Loucy (cell line): Measurements from ENCODE around the gene IBA57.

Experiments
- EZH2phosphoT487 ChIP-seq: fragments of 200-600 bp; IDR thresholded peaks from 2 replicates; pipeline ENCODE4 v1.6.1; 2018; ENCODE audit warnings: antibody characterized with exemption, mild to moderate bottlenecking, moderate library complexity, borderline replicate concordance
- TF ChIP-seq, protein P1 (sequence below): fragments of 200-600 bp; sonication (generic); conservative IDR thresholded peaks from 2 replicates; pipeline ENCODE4 v1.5.1; 2014; ENCODE audit warnings: mild to moderate bottlenecking, antibody characterized with exemption, low read length

DNA sequence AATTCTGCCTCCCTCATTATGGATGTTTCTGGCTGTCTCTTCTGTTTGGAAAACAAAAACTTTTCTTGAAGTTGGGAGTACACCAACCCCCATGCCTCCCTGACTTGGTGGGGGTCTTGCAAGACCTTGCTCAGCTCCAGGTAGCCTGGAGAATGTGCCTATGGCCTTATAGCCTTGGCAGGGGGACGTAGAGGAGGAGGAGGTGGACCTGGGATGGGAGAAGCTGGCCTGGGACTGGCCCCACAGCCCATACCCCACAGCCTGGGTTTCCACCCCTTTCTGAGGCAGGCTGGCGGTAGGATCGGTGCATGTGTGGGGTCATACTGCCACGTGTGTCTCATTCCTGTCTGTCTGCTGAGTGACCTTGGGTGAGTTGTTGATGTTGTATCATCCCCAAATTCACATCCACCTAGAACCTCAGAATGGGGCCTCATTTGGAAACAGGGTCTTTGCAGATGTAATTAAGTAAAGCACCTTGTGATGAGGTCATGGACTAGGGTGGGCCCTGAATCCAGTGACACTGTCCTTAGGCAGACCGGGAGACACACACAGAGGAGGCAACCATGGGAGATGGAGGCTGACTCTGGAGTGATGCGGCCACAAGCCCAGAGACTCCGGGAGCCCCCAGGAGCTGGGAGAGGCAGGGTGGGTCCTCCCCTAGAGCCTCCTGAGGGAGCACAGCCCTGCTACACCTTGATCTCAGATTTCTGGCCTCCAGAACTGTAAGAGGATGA is 60.7 kb downstream of the IBA57 start:
- TF ChIP-seq, protein P1, sequence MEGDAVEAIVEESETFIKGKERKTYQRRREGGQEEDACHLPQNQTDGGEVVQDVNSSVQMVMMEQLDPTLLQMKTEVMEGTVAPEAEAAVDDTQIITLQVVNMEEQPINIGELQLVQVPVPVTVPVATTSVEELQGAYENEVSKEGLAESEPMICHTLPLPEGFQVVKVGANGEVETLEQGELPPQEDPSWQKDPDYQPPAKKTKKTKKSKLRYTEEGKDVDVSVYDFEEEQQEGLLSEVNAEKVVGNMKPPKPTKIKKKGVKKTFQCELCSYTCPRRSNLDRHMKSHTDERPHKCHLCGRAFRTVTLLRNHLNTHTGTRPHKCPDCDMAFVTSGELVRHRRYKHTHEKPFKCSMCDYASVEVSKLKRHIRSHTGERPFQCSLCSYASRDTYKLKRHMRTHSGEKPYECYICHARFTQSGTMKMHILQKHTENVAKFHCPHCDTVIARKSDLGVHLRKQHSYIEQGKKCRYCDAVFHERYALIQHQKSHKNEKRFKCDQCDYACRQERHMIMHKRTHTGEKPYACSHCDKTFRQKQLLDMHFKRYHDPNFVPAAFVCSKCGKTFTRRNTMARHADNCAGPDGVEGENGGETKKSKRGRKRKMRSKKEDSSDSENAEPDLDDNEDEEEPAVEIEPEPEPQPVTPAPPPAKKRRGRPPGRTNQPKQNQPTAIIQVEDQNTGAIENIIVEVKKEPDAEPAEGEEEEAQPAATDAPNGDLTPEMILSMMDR, result no peak
- TF ChIP-seq EZH2phosphoT487, result no peak
